Measurements from ENCODE around the gene SCO1.

The SCO1 gene

GRCh38 chr17:10652984-10653659, 44.2 kb downstream of the SCO1 start:
- DNase-seq: no peak

DNA sequence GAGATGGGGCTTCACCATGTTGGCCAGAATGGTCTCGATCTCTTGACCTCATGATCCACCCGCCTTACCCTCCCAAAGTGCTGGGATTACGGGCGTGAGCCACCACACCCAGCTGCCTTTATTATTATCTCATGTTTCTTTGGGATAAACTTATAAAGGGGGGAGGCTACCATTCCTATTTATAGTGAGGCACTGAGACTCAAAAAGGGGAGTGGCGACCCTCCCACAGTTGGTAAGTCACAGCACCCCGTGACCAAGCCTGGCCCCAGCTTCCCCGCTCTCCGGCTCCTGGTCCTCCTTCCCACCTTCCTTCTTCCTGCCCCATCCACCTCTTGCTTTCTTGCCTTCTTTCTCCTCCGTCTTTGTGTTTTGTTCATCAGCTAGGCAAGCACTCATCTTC, 45.4 kb downstream of the SCO1 start:
- no peak for DNase-seq

- DNase-seq: no peak
Observed at GRCh38 chr17:10649602-10650001, 47.7 kb downstream of the SCO1 start.

DNA sequence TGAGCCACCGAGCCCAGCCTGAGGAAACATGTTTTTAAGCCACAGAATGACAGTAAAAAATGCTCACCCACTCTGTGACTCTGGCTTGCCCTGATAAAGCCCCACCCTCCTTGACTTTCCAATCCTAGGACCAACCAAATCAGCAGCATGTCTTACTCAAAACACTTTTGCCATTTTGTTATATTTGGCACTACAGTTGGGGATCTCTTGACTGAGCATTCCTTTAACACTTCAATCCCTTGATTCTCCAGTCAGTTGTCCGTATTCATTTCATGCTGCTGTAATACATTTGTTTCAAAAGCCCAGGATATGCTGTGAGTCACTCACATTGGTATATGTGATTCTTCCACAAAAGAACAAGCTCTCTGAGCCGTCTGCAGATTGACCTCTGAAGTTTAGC, 48.4 kb downstream of the SCO1 start:
- peak; percentile 38 for DNase-seq

DNA sequence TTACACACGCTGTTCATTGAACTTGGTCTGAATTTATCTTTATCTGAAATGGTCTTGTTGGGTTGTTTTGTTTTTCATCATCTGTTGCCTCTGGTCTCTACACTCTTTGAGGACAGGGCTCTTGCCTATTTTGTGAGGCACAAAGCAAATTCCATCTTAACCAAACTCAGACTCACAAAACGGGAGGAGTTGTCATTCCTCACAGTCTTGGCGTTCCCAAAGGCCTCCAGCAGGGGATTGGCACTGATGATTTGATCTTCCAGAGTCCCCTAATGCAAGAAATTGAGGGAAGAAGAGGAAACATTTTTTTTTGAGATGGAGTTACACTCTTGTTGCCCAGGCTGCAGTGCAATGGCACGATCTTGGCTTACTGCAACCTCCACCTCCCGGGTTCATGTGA, 49.0 kb downstream of the SCO1 start:
- no peak for DNase-seq

DNA sequence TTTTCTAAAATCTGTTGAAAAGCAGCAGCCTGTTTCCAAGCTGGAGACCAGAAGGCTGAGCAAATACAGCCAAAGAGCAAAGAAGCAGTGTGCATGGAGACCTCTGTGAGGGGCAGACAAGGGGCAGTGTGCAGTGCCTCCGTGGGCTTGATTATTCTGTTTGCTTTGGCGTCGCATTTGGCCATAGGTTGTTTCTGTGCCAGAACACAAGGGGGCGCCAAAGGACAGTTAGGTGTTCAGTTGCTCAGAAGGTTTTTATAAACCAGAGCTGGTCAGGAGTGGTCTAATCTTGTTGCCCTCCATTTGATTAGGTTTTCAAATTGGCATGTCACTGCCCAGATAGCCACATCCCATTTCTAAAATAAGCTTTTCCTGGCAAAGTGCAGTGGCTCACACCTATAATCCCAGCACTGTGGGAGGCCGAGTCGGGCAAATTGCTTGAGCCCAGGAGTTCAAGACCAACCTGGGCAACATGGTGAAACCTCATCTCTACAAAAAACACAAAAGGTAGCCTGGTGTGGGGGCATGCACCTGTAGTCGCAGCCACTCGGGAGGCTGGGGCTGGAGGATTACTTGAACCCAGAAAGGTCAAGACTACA, 50.8 kb downstream of the SCO1 start:
- DNase-seq: peak; percentile 63

GRCh38 chr17:10640475-10640874, 56.9 kb downstream of the SCO1 start:
- peak; percentile 22 for DNase-seq

DNA sequence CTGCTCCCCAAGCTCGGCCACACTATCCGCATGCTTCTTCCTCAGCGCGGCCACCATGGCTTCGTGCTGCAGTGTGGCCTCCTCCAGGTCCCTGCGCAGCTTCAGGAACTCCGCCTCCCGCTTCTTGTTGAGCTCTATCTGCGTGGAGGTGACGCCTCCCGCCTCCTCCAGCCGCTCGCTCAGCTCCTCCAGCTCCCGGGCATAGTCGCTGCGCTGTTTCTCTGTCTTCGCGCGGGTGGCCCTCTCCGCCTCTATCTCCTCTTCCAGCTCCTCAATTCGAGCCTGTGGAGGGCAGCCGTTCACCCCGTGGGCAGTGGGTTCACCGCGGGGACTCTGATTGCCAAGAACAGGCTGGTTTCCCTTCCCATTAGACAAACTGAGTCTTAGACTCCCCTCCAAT, 59.2 kb downstream of the SCO1 start:
- DNase-seq: no peak

- no peak for DNase-seq
Observed at GRCh38 chr17:10635290-10635689, 62.0 kb downstream of the SCO1 start.

DNA sequence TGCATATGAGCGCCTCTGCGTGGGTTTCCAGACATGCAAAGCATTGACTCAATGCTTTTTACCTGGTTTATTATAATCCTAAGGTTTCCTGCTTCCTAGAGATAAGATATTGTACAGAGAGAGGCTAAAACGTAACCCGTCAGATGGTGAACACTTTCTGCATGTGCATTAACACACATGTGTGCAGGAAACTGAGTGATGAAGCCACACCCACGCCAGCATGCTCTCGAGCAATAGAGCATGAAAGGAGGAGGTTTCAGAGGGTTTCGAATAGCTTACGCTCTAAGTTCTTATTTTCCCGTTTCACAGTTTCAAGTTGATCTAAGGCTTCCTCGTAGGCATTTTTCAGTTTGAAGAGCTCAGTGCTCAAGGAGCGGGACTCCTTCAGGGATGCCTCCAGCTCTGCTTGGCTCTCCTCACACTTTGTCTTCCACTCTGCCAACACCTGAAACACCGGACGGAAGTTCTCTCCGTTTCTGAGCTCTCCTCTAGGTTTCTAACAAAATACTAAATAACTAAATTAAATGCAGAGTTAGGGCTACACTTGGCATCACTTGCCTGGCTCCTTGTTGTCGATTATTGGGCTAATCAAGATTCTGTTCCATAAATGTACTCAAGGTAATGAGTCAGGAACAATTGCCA, 63.5 kb downstream of the SCO1 start:
- no peak for DNase-seq

GRCh38 chr17:10631701-10632100, 65.6 kb downstream of the SCO1 start:
- no peak for DNase-seq

DNA sequence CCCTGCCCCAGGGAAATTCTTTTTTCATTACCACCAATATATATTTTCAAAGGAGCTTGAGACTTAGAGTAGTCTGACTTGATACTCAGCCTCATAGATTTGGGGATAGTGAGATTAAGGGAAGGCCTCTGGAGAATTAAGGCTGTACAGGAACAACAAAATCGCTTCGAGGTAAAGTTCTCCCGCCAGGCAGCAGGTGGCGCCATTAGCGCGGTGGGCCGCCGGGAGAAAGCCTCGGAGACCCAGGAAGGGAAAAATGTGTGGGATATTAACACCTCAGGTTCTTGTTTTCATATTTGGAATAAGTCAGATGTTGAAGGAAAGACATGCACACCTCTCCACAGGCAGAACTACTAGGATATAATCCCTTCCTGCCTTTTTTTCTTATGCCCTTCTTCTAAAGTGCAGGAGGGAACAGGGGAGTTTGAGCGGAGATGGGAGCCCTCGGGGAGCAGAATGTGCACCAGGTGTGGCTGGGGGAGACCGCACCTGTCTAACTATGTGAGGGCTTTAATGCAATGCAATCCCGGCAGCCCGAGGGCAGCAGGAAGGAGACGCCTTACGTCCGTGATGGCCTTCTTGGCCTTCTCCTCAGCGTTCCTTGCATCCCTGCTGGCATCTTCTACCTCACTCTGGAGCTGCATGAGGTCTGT, 66.2 kb downstream of the SCO1 start:
- no peak for DNase-seq

- DNase-seq: no peak
Observed at GRCh38 chr17:10629706-10630105, 67.6 kb downstream of the SCO1 start.

GRCh38 chr17:10628756-10629155, 68.6 kb downstream of the SCO1 start:
- no peak for DNase-seq

DNA sequence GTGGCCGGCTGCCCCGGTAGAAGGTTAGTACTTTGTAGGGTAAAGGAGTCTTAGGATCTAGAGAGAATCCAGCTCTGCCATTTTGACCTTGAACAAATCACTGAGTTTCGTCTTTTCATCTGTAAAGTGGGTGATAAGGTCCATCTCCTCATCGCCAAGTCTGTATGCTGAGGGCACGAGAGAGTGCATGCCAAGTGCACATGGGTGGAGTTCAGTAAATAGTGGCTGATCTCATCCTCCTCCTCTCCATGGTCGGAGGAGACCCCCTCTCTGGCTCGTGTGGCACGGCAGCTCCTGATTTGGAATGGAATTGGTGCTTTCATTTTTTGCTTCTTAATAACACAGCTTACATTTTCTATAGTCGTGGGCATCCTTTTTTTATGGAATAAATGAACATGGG, 70.9 kb downstream of the SCO1 start:
- DNase-seq: no peak

DNA sequence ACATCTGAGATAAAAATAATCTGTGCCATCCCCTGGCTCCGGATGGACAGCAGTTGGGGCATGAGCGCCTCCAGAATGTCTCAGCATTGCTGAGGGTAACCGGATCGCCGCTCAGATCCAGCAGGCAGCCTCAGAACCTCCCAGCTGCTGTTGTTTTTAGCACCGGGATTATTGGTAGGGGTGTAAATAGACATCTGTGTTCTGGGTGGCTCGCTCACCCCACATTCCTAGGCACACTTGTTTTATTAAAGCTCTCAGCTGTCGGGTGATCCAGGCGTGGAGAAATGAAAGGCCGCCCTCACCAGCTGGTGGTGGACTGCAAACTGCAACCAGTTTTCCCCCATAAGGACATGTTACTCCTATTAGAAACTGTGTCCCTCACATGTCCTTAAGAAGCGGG, 72.4 kb downstream of the SCO1 start:
- no peak for DNase-seq

GRCh38 chr17:10623737-10624338, 73.5 kb downstream of the SCO1 start:
- DNase-seq: no peak

GRCh38 chr17:10622617-10623485, 74.5 kb downstream of the SCO1 start:
- no peak for DNase-seq

Measured in fibroblast of skin of abdomen (primary cell).